ENCODE measurements around the gene NLRX1.
"Not testable (repeated sequence)": the region's sequence is repeated elsewhere in the genome, so short reads cannot be mapped to it uniquely, and the experiment has no call there.

The NLRX1 gene

DNA sequence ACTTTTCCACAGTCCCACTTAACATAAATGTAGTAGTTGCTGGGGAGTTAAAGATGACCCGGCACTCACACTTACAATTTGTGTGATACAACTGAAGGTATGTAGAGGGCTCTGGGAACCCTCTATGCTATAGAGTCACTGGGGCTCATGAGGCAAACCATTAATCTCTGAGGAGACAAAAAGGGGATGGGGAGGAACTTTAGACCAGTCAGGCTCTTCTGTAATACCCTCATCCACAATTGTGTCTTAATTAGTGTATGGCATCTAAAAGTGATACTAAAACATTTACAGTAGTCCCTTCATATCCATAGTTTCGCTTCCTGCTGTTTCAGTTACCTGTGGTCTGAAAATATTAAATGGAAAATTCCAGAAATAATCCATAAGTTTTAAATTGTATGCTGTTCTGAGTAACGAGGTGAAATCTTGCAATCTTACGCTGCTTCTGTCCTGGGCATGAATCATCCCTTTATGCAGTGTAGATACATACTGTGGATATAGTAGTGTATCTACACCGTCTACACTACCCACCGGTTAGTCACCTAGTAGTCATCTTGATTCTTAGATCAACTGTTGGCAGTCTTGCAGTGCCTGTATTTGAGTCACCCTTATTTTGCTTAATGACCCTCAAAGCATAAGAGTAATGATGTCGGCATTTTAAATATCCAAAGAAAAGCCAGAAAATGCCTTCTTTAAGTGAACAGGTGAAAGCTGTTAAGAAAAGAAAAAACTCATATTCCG lies 49.8 kb downstream of the NLRX1 start:
- peak; percentile 16 to 40 for DNase-seq

DNA sequence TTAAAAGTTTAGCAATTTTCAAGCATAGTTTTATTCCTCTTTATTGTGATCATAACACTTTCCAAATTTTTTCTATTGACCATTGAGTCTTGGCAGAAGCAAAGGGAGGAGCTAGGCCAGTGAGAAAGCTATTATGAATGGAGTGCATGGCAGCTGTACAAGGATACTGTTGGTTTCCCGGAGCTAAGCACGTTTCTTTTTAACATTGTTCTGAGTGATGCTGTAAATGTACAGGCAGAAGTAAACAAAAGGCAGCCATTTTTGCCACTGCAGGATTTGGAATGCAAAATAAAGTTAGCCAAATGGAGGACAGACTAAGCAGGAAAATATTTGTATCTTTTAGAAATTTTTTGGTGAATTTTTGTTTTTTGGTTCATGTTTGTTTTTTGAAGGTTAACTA lies 53.8 kb downstream of the NLRX1 start:
- DNase-seq, result no peak

DNA sequence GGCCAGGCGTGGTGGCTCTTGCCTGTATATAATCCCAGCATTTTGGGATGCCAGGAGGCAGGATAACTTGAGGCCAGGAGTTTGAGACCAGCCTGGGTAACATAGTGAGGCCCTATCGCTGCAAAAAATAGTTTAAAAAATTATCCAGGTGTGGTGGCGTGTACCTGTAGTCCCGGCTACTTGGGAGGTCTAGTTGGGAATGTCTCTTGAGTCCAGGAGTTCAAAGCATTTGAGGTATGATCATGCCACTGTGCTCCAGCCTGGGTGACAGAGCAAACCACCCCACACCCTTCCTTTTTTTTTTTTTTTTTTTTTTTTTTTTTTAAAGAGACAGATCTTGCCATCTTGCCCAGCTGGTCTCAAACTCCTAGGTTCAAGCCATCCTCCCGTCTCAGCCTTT lies 54.4 kb downstream of the NLRX1 start:
- DNase-seq, result no peak

- no peak for DNase-seq
Observed at GRCh38 chr11:119223856-119224255, 55.3 kb downstream of the NLRX1 start.

- DNase-seq, result not testable (repeated sequence)
Observed at GRCh38 chr11:119228535-119229287, 60.2 kb downstream of the NLRX1 start.

- no peak for DNase-seq
Observed at GRCh38 chr11:119229288-119229672, 60.8 kb downstream of the NLRX1 start.

DNA sequence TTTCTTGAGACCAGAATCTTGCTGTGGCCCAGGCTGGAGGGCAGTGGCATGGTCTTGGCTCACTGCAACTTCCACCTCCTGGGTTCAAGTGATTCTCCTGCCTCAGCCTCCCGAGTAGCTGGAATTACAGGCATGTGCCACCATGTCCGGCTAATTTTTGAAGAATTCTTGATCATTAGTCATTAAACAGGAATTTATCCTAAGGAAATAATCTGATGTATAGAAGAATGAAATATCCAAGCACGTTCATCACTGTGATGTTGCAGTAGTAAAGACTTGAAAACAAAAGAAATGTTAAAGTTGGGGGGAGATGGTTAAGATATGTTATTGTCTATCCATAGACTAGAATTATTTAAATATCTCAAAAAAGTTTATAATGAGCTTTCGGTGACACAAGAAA lies 61.2 kb downstream of the NLRX1 start:
- no peak for DNase-seq
